ENCODE measurements around the gene PAFAH2. TPM values are rescaled to one million over a fixed set of nuclear protein-coding genes. Genes with fewer than 3 reads are reported as not detected.

The PAFAH2 gene
- polyA plus RNA-seq, 1 donor, result 20.7 TPM

DNA sequence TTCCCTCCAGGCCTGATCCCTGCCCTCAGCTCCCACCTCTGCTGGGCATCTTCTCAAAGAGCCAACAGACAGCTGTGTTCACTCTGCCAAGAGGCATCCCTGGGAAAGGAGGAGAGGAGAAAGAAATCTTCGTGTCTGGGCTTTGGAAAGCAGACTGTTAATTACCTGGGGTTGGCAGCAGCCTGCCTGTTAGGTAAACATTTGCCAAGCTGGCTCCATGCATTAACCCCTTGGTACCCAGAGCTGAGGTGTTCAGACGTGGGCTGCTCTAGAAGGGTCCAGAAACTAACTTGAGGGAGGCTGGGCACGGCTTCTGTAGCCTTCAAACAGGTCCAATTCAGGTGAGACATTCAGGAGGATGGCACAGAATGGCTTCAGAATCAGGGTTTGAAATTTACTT lies 15.0 kb upstream of the PAFAH2 start:
- Histone ChIP-seq H3K4me1 (ENCODE audit: control insufficient read depth, insufficient read depth, low read length) (peaks cover 9% of the 10 kb centered on the region), H3K36me3 (ENCODE audit: control insufficient read depth, insufficient read depth, low read length) (no peaks in the 10 kb centered on the region), H3K9me3 (ENCODE audit: control insufficient read depth, low read depth, low read length) (no peaks in the 10 kb centered on the region), H3K27me3 (ENCODE audit: control insufficient read depth, insufficient read depth, low read length) (no peaks in the 10 kb centered on the region), H3K4me3 (ENCODE audit: low read length) (no peak overlapping the region), H3K27ac (ENCODE audit: low read length) (no peak overlapping the region)
- no CpG with 5 or more reads among the region's 3 CpGs for WGBS (ENCODE audit: insufficient coverage, low lambda C conversion rate)
- DNase-seq, result no peak

DNA sequence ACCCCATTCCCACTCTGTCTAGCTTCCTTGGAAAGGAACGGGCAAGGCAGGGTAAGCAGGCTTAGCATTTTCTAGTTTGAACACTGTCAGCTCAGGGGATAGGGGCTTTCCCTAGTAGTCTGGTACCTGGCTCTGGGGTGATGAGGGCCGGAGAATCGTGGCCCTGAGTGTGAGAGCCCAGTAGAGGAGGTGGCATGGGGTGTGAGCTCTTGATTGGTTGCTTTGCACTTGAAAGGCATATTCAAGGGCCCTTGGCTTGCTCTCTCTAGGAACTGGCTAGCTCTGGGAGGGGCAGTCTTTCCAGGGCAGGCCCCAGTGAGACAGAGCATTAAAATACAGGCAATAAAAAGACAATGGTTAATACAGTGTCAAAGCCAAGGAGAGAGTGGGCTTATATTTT lies 13.0 kb upstream of the PAFAH2 start:
- DNase-seq, result no peak
- Histone ChIP-seq H3K27me3 (ENCODE audit: control insufficient read depth, insufficient read depth, low read length) (no peaks in the 10 kb centered on the region), H3K36me3 (ENCODE audit: control insufficient read depth, insufficient read depth, low read length) (no peaks in the 10 kb centered on the region), H3K4me3 (ENCODE audit: low read length) (no peak overlapping the region), H3K27ac (ENCODE audit: low read length) (no peak overlapping the region), H3K9me3 (ENCODE audit: control insufficient read depth, low read depth, low read length) (no peaks in the 10 kb centered on the region), H3K4me1 (ENCODE audit: control insufficient read depth, insufficient read depth, low read length) (peaks cover 9% of the 10 kb centered on the region)
- no CpG with 5 or more reads among the region's 3 CpGs for WGBS (ENCODE audit: insufficient coverage, low lambda C conversion rate)

DNA sequence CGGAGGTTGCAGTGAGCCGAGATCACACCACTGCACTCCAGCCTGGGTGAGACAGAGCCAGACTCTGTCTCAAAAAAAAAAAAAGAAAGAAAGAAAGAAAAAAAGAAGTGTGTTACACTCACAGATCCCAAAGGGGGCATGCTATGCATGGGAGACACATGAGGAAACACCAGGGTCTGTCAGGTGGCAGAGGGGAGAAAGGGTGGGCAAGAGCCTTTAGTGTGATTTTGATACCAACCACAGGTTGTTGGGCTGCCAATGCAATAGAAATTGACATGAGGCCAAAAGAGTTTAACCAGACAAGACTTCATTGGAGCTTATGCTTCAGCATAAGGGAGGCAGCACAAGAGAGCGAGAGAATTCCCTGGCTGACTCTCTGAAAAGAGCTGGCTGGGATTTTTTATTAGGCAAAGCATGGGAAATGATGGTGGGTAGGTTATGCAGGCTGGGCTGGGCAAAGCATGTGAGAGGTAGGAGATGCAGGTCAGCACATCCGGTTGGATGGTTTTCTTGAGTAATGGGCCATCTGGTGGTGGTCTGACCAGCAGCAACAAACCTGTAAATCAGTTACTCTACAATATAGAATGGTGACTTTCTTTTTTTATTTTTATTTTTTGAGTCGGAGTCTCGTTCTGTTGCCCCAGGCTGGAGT lies 12.1 kb upstream of the PAFAH2 start:
- Histone ChIP-seq H3K4me1 (ENCODE audit: control insufficient read depth, insufficient read depth, low read length) (peaks cover 9% of the 10 kb centered on the region), H3K27me3 (ENCODE audit: control insufficient read depth, insufficient read depth, low read length) (no peaks in the 10 kb centered on the region), H3K9me3 (ENCODE audit: control insufficient read depth, low read depth, low read length) (no peaks in the 10 kb centered on the region), H3K36me3 (ENCODE audit: control insufficient read depth, insufficient read depth, low read length) (no peaks in the 10 kb centered on the region), H3K4me3 (ENCODE audit: low read length) (no peak overlapping the region), H3K27ac (ENCODE audit: low read length) (no peak overlapping the region)
- WGBS (ENCODE audit: insufficient coverage, low lambda C conversion rate), result no CpG with 5 or more reads among the region's 6 CpGs
- no peak for DNase-seq

DNA sequence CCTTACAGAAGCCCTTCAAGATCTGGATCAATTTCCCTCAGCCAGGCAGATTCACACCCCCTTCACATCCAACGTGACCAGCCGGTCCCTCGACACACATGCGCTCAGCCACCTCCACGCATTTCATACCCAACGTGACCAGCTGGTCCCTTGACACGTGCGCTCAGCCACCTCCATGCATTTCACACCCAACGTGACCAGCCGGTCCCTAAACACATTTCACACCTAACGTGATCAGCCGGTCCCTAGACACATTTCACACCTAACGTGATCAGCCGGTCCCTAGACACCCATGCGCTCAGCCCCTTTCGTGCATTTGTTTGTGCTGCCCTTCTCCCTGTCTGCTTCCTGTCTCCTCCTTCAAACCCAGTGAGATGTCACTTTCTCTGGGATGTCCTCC lies 8.8 kb upstream of the PAFAH2 start:
- H3K4me1 ChIP-seq (ENCODE audit: control insufficient read depth, insufficient read depth, low read length), result no peaks in the 10 kb centered on the region
- DNase-seq, result no peak
- no peaks in the 10 kb centered on the region for H3K36me3 ChIP-seq (ENCODE audit: control insufficient read depth, insufficient read depth, low read length)
- H3K4me3 ChIP-seq (ENCODE audit: low read length), result no peak overlapping the region
- no peak overlapping the region for H3K27ac ChIP-seq (ENCODE audit: low read length)
- H3K27me3 ChIP-seq (ENCODE audit: control insufficient read depth, insufficient read depth, low read length), result no peaks in the 10 kb centered on the region
- WGBS (ENCODE audit: insufficient coverage, low lambda C conversion rate), result no CpG with 5 or more reads among the region's 16 CpGs
- H3K9me3 ChIP-seq (ENCODE audit: control insufficient read depth, low read depth, low read length), result no peaks in the 10 kb centered on the region

GRCh38 chr1:26005434-26006105 lies 7.7 kb upstream of the PAFAH2 start:
- DNase-seq, result no peak
- H3K4me1 ChIP-seq (ENCODE audit: control insufficient read depth, insufficient read depth, low read length), result no peaks in the 10 kb centered on the region
- H3K9me3 ChIP-seq (ENCODE audit: control insufficient read depth, low read depth, low read length), result no peaks in the 10 kb centered on the region

GRCh38 chr1:26003756-26004155 lies 5.9 kb upstream of the PAFAH2 start:
- DNase-seq, result no peak
- Histone ChIP-seq H3K4me1 (ENCODE audit: control insufficient read depth, insufficient read depth, low read length) (peaks cover under 1% of the 10 kb centered on the region), H3K27ac (ENCODE audit: low read length) (no peak overlapping the region), H3K27me3 (ENCODE audit: control insufficient read depth, insufficient read depth, low read length) (no peaks in the 10 kb centered on the region), H3K9me3 (ENCODE audit: control insufficient read depth, low read depth, low read length) (no peaks in the 10 kb centered on the region), H3K4me3 (ENCODE audit: low read length) (no peak overlapping the region), H3K36me3 (ENCODE audit: control insufficient read depth, insufficient read depth, low read length) (no peaks in the 10 kb centered on the region)
- WGBS (ENCODE audit: insufficient coverage, low lambda C conversion rate), result no CpG with 5 or more reads among the region's 2 CpGs

More at GRCh38 chr1:26005434-26006105, 7.7 kb upstream of the PAFAH2 start:
- WGBS (ENCODE audit: insufficient coverage, low lambda C conversion rate), result no CpG with 5 or more reads among the region's 4 CpGs
- Histone ChIP-seq H3K27ac (ENCODE audit: low read length) (no peak overlapping the region), H3K4me3 (ENCODE audit: low read length) (no peak overlapping the region), H3K36me3 (ENCODE audit: control insufficient read depth, insufficient read depth, low read length) (no peaks in the 10 kb centered on the region), H3K27me3 (ENCODE audit: control insufficient read depth, insufficient read depth, low read length) (no peaks in the 10 kb centered on the region)

GRCh38 chr1:26003262-26003661 lies 5.4 kb upstream of the PAFAH2 start:
- Histone ChIP-seq H3K27ac (ENCODE audit: low read length) (no peak overlapping the region), H3K9me3 (ENCODE audit: control insufficient read depth, low read depth, low read length) (no peaks in the 10 kb centered on the region), H3K27me3 (ENCODE audit: control insufficient read depth, insufficient read depth, low read length) (no peaks in the 10 kb centered on the region), H3K36me3 (ENCODE audit: control insufficient read depth, insufficient read depth, low read length) (no peaks in the 10 kb centered on the region), H3K4me1 (ENCODE audit: control insufficient read depth, insufficient read depth, low read length) (peaks cover 4% of the 10 kb centered on the region), H3K4me3 (ENCODE audit: low read length) (no peak overlapping the region)
- DNase-seq, result no peak
- WGBS (ENCODE audit: insufficient coverage, low lambda C conversion rate), result 80% methylated on average over 2 of the region's 4 CpGs

- Histone ChIP-seq H3K4me1 (ENCODE audit: control insufficient read depth, insufficient read depth, low read length) (peaks cover 18% of the 10 kb centered on the region), H3K4me3 (ENCODE audit: low read length) (no peak overlapping the region), H3K36me3 (ENCODE audit: control insufficient read depth, insufficient read depth, low read length) (no peaks in the 10 kb centered on the region), H3K27ac (ENCODE audit: low read length) (no peak overlapping the region), H3K27me3 (ENCODE audit: control insufficient read depth, insufficient read depth, low read length) (no peaks in the 10 kb centered on the region), H3K9me3 (ENCODE audit: control insufficient read depth, low read depth, low read length) (no peaks in the 10 kb centered on the region)
- no peak for DNase-seq
- no CpG with 5 or more reads among the region's 18 CpGs for WGBS (ENCODE audit: insufficient coverage, low lambda C conversion rate)
Observed at GRCh38 chr1:25999041-25999800, 1.4 kb upstream of the PAFAH2 start.

- WGBS (ENCODE audit: insufficient coverage, low lambda C conversion rate), result 0% methylated on average over 3 of the region's 13 CpGs
- H3K27ac ChIP-seq (ENCODE audit: low read length), result peak overlapping the region; percentile 93
- no peaks in the 10 kb centered on the region for H3K36me3 ChIP-seq (ENCODE audit: control insufficient read depth, insufficient read depth, low read length)
- no peaks in the 10 kb centered on the region for H3K9me3 ChIP-seq (ENCODE audit: control insufficient read depth, low read depth, low read length)
- no peaks in the 10 kb centered on the region for H3K27me3 ChIP-seq (ENCODE audit: control insufficient read depth, insufficient read depth, low read length)
- peak overlapping the region; percentile 67 for H3K4me3 ChIP-seq (ENCODE audit: low read length)
- DNase-seq, result peak; percentile 92 to 96
- H3K4me1 ChIP-seq (ENCODE audit: control insufficient read depth, insufficient read depth, low read length), result peaks cover 35% of the 10 kb centered on the region
Observed at GRCh38 chr1:25996966-25997827, 666 bp downstream of the PAFAH2 start.

All from large intestine (tissue), 3 donors.